Measurements from ENCODE around the gene S100PBP.

DNA sequence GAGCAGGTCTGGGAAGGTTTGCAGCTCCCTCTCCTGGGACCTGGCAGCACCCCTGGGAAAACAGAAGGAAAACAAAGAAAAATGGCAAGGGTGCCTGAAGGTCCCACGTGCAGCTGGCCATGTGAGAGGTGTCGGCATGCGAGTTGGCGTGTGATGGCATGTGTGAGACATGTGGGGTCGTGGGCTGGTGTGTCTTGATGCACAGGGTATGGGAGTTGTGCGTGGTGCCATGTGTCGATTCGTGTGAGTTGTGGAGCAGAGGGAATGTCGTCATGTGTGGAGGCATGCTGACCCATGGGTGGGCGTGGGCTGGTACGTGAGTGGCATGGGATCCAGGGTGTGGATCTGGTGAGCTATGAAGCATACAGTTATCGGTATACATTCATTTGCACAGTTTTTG is 70.2 kb downstream of the S100PBP start:
- TF ChIP-seq PRMT5 (CRISPR knock-in tag; IDR thresholded peaks at IDR 0.05) (no peak), BRCA1 (IDR thresholded peaks at IDR 0.05) (no peak), BRCA1 (CRISPR knock-in tag; IDR thresholded peaks at IDR 0.05) (no peak), YY1 (IDR thresholded peaks at IDR 0.05; ENCODE audit: borderline replicate concordance in 1 of 3, control insufficient read depth in 1 of 3, extremely low read depth in 1 of 3, insufficient read depth in 3 of 3, insufficient read length in 1 of 3, insufficient replicate concordance in 2 of 3, low read depth in 1 of 3, low read length in 2 of 3) (no peak), SP2 (IDR thresholded peaks at IDR 0.05; ENCODE audit: extremely low read depth, low read depth, low read length, poor library complexity, severe bottlenecking) (no peak), RBBP5 (IDR thresholded peaks at IDR 0.05; ENCODE audit: borderline replicate concordance, insufficient read depth, low read length, poor library complexity, severe bottlenecking) (no peak), SMAD3 (CRISPR knock-in tag; conservative IDR thresholded peaks at IDR 0.05) (no peak), TAF1 (IDR thresholded peaks at IDR 0.05; ENCODE audit: control insufficient read depth, extremely low read depth, insufficient read depth, low read length, severe bottlenecking) (no peak), RAD21 (CRISPR knock-in tag; conservative IDR thresholded peaks at IDR 0.05 in 1 of 2, IDR thresholded peaks at IDR 0.05 in 1 of 2) (no peak), ZNF785 (CRISPR knock-in tag; IDR thresholded peaks at IDR 0.05) (no peak), JUNB (CRISPR knock-in tag; conservative IDR thresholded peaks at IDR 0.05) (no peak)
- TF ChIP-seq, protein P1, sequence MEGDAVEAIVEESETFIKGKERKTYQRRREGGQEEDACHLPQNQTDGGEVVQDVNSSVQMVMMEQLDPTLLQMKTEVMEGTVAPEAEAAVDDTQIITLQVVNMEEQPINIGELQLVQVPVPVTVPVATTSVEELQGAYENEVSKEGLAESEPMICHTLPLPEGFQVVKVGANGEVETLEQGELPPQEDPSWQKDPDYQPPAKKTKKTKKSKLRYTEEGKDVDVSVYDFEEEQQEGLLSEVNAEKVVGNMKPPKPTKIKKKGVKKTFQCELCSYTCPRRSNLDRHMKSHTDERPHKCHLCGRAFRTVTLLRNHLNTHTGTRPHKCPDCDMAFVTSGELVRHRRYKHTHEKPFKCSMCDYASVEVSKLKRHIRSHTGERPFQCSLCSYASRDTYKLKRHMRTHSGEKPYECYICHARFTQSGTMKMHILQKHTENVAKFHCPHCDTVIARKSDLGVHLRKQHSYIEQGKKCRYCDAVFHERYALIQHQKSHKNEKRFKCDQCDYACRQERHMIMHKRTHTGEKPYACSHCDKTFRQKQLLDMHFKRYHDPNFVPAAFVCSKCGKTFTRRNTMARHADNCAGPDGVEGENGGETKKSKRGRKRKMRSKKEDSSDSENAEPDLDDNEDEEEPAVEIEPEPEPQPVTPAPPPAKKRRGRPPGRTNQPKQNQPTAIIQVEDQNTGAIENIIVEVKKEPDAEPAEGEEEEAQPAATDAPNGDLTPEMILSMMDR (IDR thresholded peaks at IDR 0.05 in 2 of 3, conservative IDR thresholded peaks at IDR 0.05 in 1 of 3; ENCODE audit: insufficient read depth in 2 of 3, low read depth in 1 of 3, low read length in 3 of 3): no peak
- TF ChIP-seq, protein P2, sequence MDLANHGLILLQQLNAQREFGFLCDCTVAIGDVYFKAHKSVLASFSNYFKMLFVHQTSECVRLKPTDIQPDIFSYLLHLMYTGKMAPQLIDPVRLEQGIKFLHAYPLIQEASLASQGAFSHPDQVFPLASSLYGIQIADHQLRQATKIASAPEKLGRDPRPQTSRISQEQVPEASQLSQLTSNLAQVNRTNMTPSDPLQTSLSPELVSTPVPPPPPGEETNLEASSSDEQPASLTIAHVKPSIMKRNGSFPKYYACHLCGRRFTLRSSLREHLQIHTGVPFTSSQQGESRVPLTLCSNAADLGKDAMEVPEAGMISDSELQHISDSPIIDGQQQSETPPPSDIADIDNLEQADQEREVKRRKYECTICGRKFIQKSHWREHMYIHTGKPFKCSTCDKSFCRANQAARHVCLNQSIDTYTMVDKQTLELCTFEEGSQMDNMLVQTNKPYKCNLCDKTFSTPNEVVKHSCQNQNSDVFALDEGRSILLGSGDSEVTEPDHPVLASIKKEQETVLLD (IDR thresholded peaks at IDR 0.05): no peak
- TF ChIP-seq, protein P3, sequence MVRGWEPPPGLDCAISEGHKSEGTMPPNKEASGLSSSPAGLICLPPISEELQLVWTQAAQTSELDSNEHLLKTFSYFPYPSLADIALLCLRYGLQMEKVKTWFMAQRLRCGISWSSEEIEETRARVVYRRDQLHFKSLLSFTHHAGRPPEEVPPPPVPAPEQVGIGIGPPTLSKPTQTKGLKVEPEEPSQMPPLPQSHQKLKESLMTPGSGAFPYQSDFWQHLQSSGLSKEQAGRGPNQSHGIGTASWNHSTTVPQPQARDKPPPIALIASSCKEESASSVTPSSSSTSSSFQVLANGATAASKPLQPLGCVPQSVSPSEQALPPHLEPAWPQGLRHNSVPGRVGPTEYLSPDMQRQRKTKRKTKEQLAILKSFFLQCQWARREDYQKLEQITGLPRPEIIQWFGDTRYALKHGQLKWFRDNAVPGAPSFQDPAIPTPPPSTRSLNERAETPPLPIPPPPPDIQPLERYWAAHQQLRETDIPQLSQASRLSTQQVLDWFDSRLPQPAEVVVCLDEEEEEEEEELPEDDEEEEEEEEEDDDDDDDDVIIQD (CRISPR knock-in tag; IDR thresholded peaks at IDR 0.05): no peak
- TF ChIP-seq, protein P4, sequence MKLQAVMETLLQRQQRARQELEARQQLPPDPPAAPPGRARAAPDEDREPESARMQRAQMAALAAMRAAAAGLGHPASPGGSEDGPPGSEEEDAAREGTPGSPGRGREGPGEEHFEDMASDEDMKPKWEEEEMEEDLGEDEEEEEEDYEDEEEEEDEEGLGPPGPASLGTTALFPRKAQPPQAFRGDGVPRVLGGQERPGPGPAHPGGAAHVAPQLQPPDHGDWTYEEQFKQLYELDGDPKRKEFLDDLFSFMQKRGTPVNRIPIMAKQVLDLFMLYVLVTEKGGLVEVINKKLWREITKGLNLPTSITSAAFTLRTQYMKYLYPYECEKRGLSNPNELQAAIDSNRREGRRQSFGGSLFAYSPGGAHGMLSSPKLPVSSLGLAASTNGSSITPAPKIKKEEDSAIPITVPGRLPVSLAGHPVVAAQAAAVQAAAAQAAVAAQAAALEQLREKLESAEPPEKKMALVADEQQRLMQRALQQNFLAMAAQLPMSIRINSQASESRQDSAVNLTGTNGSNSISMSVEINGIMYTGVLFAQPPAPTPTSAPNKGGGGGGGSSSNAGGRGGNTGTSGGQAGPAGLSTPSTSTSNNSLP (IDR thresholded peaks at IDR 0.05; ENCODE audit: borderline replicate concordance, low read depth, low read length): no peak

Measured in K562 (cell line).